GM23338 (cell line): ENCODE data around the gene PDIA2. TPM values are rescaled to one million over a fixed set of nuclear protein-coding genes. Genes with fewer than 3 reads are reported as not detected.
"Not testable (repeated sequence)": the region's sequence is repeated elsewhere in the genome, so short reads cannot be mapped to it uniquely, and the experiment has no call there.

Source experiments
- ATAC-seq: fragments of 200-7000 bp; cut with Tn5 transposase; 3 replicates; pipeline ENCODE4 v1.9.1; 2020
- DNase-seq: peaks from one replicate; pipeline ENCODE4 v3.0.0-alpha.2; 2015; ENCODE audit warnings: low spot score
- H2AFZ ChIP-seq: fragments of 200-600 bp; sonication (generic); 2 replicates; pipeline ENCODE4 v1.8.0; 2016; ENCODE audit warnings: antibody characterized with exemption, mild to moderate bottlenecking, moderate library complexity
- H3F3A ChIP-seq: fragments of 200-600 bp; sonication (generic); replicated peaks from 2 replicates; pipeline ENCODE4 v1.8.0; 2017; ENCODE audit warnings: antibody characterized with exemption, mixed run types, low read depth
- H3K27ac ChIP-seq: fragments of 200-600 bp; sonication (generic); 2 replicates; pipeline ENCODE4 v1.6.1; 2016; ENCODE audit warnings: low read depth
- H3K27me3 ChIP-seq: fragments of 200-600 bp; sonication (generic); 2 replicates; pipeline ENCODE4 v1.8.0; 2016; ENCODE audit warnings: mild to moderate bottlenecking, mixed run types, moderate library complexity; ENCODE audit not compliant: insufficient read depth
- H3K36me3 ChIP-seq: fragments of 200-600 bp; sonication (generic); 2 replicates; pipeline ENCODE4 v1.8.0; 2016; ENCODE audit warnings: mild to moderate bottlenecking; ENCODE audit not compliant: insufficient read depth
- H3K4me1 ChIP-seq: fragments of 200-600 bp; sonication (generic); 2 replicates; pipeline ENCODE4 v1.8.0; 2016; ENCODE audit warnings: mild to moderate bottlenecking, moderate library complexity; ENCODE audit not compliant: insufficient read depth
- H3K4me2 ChIP-seq: fragments of 200-600 bp; sonication (generic); 2 replicates; pipeline ENCODE4 v1.7.1; 2017; ENCODE audit warnings: mixed run types
- H3K4me3 ChIP-seq: fragments of 200-600 bp; sonication (generic); 2 replicates; pipeline ENCODE4 v1.6.1; 2016; ENCODE audit warnings: mixed run types
- H3K79me2 ChIP-seq: fragments of 200-600 bp; sonication (generic); replicated peaks from 2 replicates; pipeline ENCODE4 v1.8.0; 2017; ENCODE audit warnings: mild to moderate bottlenecking; ENCODE audit not compliant: insufficient read depth
- H3K9me2 ChIP-seq: fragments of 200-600 bp; sonication (generic); 2 replicates; pipeline ENCODE4 v1.8.0; 2017; ENCODE audit not compliant: insufficient read depth
- H4K20me1 ChIP-seq: fragments of 200-600 bp; sonication (generic); replicated peaks from 2 replicates; pipeline ENCODE4 v1.8.0; 2017; ENCODE audit warnings: mild to moderate bottlenecking; ENCODE audit not compliant: insufficient read depth
- H3K27ac Mint-ChIP-seq: 2 replicates; pipeline ENCODE4 v1.8.0; 2020; ENCODE audit warnings: inconsistent platforms, mild to moderate bottlenecking, moderate library complexity, mixed read lengths
- H3K27me3 Mint-ChIP-seq: 3 replicates; pipeline ENCODE4 v1.8.0; 2022; ENCODE audit warnings: low read depth, mild to moderate bottlenecking, moderate library complexity, mixed read lengths, inconsistent platforms; ENCODE audit not compliant: insufficient read depth, poor library complexity
- H3K36me3 Mint-ChIP-seq: 3 replicates; pipeline ENCODE4 v1.8.0; 2021; ENCODE audit warnings: low read depth, mild to moderate bottlenecking, inconsistent platforms, moderate library complexity, mixed read lengths
- H3K4me1 Mint-ChIP-seq: 3 replicates; pipeline ENCODE4 v1.8.0; 2020; ENCODE audit warnings: mild to moderate bottlenecking, inconsistent platforms, mixed read lengths
- H3K4me3 Mint-ChIP-seq: 3 replicates; pipeline ENCODE4 v1.8.0; 2021; ENCODE audit warnings: moderate library complexity, mild to moderate bottlenecking, inconsistent platforms, mixed read lengths
- H3K9me3 Mint-ChIP-seq: 3 replicates; pipeline ENCODE4 v1.8.0; 2020; ENCODE audit warnings: moderate library complexity, mild to moderate bottlenecking, inconsistent platforms, mixed read lengths
- EZH2phosphoT487 ChIP-seq: fragments of 200-600 bp; sonication (generic); IDR thresholded peaks from one replicate; pipeline ENCODE4 v1.8.1; 2018; ENCODE audit warnings: antibody characterized with exemption; ENCODE audit not compliant: unreplicated experiment
- JUNB ChIP-seq: IDR thresholded peaks from one replicate; pipeline ENCODE4 v1.6.1; 2016; ENCODE audit warnings: antibody characterized with exemption; ENCODE audit not compliant: unreplicated experiment
- NANOG ChIP-seq: IDR thresholded peaks from 2 replicates; pipeline ENCODE4 v1.6.1; 2016; ENCODE audit warnings: antibody characterized with exemption, borderline replicate concordance
- ZNF331 ChIP-seq: fragments of 250-450 bp; sonication (Bioruptor Pico); IDR thresholded peaks from 2 replicates; pipeline ENCODE4 v1.5.0; 2020; ENCODE audit warnings: low read depth, mild to moderate bottlenecking, moderate library complexity
- polyA plus RNA-seq: library from polyadenylated mRNA; unstranded; fragments of >200 nt; fragmentation: Nextera tagmentation; extraction: Ambion mirVana; gene quantifications from 2 replicates; pipeline ENCODE4 v1.2.1, GENCODE V29; 2016
- total RNA-seq: library from RNA; depleted of rRNA; stranded (reverse); fragments of >200 nt; shearing (Covaris generic); gene quantifications from 2 replicates; pipeline ENCODE4 v1.2.3, GENCODE V29; 2014
- TF ChIP-seq, protein P1 (sequence below): fragments of 250-450 bp; sonication (Bioruptor Pico); IDR thresholded peaks from 2 replicates; pipeline ENCODE4 v1.5.0; 2020; ENCODE audit warnings: mild to moderate bottlenecking, moderate library complexity
- TF ChIP-seq, protein P2 (sequence below): IDR thresholded peaks from one replicate; pipeline ENCODE4 v1.6.1; 2018; ENCODE audit warnings: antibody characterized with exemption; ENCODE audit not compliant: unreplicated experiment

The PDIA2 gene
- total and polyA plus RNA-seq, 2 experiments from 2014 or later, result 0.39 to 0.87 TPM

DNA sequence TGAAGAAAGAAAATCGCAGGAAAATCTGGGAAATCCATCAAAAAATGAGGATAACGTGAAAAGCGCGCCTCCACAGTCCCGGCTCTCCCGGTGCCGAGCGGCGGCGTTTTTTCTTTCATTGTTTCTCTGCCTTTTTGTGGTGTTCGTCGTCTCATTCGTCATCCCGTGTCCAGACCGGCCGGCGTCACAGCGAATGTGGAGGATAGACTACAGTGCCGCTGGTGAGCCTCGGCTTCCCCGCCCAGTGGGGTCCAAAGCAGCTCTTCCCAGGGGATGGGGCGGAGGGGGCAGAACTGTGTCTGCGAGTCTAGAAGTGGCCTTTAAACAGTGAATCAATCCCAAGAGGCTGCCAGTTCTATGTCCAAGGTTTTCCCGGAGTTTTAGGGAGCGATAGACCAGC lies 28.5 kb upstream of the PDIA2 start:
- H3K4me3 ChIP-seq, result no peak overlapping the region
- Mint-ChIP-seq H3K27ac (no peak overlapping the region), H3K4me1 (peaks cover 4% of the 10 kb centered on the region; the same call in 2 of the 3 replicates), H3K27me3 (peaks cover 7% of the 10 kb centered on the region), H3K4me3 (no peak overlapping the region), H3K36me3 (peaks cover 43% of the 10 kb centered on the region; the same call in 2 of the 3 replicates), H3K9me3 (no peaks in the 10 kb centered on the region)
- no peak for DNase-seq
- H3F3A ChIP-seq, result no peaks in the 10 kb centered on the region
- peaks cover 4% of the 10 kb centered on the region for H4K20me1 ChIP-seq
- no peaks in the 10 kb centered on the region for H3K79me2 ChIP-seq
- H3K27ac ChIP-seq, result no peak overlapping the region
- H3K27me3 ChIP-seq, result no peaks in the 10 kb centered on the region
- H3K4me1 ChIP-seq, result no peaks in the 10 kb centered on the region
- no peaks in the 10 kb centered on the region for H3K9me2 ChIP-seq
- no peak overlapping the region for H2AFZ ChIP-seq
- TF ChIP-seq NANOG (no peak), ZNF331 (CRISPR knock-in tag) (no peak)
- TF ChIP-seq, protein P1, sequence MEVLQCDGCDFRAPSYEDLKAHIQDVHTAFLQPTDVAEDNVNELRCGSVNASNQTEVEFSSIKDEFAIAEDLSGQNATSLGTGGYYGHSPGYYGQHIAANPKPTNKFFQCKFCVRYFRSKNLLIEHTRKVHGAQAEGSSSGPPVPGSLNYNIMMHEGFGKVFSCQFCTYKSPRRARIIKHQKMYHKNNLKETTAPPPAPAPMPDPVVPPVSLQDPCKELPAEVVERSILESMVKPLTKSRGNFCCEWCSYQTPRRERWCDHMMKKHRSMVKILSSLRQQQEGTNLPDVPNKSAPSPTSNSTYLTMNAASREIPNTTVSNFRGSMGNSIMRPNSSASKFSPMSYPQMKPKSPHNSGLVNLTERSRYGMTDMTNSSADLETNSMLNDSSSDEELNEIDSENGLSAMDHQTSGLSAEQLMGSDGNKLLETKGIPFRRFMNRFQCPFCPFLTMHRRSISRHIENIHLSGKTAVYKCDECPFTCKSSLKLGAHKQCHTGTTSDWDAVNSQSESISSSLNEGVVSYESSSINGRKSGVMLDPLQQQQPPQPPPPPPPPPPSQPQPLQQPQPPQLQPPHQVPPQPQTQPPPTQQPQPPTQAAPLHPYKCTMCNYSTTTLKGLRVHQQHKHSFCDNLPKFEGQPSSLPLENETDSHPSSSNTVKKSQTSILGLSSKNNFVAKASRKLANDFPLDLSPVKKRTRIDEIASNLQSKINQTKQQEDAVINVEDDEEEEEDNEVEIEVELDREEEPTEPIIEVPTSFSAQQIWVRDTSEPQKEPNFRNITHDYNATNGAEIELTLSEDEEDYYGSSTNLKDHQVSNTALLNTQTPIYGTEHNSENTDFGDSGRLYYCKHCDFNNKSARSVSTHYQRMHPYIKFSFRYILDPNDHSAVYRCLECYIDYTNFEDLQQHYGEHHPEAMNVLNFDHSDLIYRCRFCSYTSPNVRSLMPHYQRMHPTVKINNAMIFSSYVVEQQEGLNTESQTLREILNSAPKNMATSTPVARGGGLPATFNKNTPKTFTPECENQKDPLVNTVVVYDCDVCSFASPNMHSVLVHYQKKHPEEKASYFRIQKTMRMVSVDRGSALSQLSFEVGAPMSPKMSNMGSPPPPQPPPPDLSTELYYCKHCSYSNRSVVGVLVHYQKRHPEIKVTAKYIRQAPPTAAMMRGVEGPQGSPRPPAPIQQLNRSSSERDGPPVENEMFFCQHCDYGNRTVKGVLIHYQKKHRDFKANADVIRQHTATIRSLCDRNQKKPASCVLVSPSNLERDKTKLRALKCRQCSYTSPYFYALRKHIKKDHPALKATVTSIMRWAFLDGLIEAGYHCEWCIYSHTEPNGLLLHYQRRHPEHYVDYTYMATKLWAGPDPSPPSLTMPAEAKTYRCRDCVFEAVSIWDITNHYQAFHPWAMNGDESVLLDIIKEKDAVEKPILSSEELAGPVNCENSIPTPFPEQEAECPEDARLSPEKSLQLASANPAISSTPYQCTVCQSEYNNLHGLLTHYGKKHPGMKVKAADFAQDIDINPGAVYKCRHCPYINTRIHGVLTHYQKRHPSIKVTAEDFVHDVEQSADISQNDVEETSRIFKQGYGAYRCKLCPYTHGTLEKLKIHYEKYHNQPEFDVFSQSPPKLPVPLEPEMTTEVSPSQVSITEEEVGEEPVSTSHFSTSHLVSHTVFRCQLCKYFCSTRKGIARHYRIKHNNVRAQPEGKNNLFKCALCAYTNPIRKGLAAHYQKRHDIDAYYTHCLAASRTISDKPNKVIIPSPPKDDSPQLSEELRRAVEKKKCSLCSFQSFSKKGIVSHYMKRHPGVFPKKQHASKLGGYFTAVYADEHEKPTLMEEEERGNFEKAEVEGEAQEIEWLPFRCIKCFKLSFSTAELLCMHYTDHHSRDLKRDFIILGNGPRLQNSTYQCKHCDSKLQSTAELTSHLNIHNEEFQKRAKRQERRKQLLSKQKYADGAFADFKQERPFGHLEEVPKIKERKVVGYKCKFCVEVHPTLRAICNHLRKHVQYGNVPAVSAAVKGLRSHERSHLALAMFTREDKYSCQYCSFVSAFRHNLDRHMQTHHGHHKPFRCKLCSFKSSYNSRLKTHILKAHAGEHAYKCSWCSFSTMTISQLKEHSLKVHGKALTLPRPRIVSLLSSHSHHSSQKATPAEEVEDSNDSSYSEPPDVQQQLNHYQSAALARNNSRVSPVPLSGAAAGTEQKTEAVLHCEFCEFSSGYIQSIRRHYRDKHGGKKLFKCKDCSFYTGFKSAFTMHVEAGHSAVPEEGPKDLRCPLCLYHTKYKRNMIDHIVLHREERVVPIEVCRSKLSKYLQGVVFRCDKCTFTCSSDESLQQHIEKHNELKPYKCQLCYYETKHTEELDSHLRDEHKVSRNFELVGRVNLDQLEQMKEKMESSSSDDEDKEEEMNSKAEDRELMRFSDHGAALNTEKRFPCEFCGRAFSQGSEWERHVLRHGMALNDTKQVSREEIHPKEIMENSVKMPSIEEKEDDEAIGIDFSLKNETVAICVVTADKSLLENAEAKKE (CRISPR knock-in tag), result no peak
- H3K4me2 ChIP-seq, result no peak overlapping the region
- no peaks in the 10 kb centered on the region; the same call in 1 of the 2 replicates for H3K36me3 ChIP-seq
- no peak for ATAC-seq

DNA sequence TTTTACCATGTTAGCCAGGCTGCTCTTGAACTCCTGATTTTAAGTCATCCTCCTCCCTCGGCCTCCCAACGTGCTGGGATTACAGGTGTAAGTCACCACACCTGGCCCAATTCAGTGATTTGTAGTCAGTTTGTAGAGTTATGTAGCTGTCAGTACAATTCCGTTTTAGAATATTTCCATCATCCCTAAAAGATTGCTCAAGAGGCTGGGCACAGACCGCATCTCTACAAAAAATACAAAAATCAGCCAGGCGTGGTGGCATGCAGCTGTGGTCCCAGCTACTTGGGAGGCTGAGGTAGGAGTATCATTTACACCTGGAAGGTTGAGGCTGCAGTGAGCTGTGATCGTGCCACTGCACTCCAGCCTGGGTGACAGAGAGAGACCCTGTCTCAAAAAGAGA lies 27.8 kb upstream of the PDIA2 start:
- no peak overlapping the region for H2AFZ ChIP-seq
- no peak for DNase-seq
- Mint-ChIP-seq H3K27me3 (peaks cover 7% of the 10 kb centered on the region), H3K36me3 (peaks cover 44% of the 10 kb centered on the region), H3K9me3 (no peaks in the 10 kb centered on the region), H3K27ac (no peak overlapping the region), H3K4me1 (peaks cover 3% of the 10 kb centered on the region; the same call in 2 of the 3 replicates), H3K4me3 (no peak overlapping the region)
- no peak overlapping the region for H3K27ac ChIP-seq
- TF ChIP-seq, protein P2, sequence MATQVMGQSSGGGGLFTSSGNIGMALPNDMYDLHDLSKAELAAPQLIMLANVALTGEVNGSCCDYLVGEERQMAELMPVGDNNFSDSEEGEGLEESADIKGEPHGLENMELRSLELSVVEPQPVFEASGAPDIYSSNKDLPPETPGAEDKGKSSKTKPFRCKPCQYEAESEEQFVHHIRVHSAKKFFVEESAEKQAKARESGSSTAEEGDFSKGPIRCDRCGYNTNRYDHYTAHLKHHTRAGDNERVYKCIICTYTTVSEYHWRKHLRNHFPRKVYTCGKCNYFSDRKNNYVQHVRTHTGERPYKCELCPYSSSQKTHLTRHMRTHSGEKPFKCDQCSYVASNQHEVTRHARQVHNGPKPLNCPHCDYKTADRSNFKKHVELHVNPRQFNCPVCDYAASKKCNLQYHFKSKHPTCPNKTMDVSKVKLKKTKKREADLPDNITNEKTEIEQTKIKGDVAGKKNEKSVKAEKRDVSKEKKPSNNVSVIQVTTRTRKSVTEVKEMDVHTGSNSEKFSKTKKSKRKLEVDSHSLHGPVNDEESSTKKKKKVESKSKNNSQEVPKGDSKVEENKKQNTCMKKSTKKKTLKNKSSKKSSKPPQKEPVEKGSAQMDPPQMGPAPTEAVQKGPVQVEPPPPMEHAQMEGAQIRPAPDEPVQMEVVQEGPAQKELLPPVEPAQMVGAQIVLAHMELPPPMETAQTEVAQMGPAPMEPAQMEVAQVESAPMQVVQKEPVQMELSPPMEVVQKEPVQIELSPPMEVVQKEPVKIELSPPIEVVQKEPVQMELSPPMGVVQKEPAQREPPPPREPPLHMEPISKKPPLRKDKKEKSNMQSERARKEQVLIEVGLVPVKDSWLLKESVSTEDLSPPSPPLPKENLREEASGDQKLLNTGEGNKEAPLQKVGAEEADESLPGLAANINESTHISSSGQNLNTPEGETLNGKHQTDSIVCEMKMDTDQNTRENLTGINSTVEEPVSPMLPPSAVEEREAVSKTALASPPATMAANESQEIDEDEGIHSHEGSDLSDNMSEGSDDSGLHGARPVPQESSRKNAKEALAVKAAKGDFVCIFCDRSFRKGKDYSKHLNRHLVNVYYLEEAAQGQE, result no peak
- TF ChIP-seq EZH2phosphoT487 (no peak), JUNB (no peak)
- H3K4me2 ChIP-seq, result no peak overlapping the region
- H3K36me3 ChIP-seq, result no peaks in the 10 kb centered on the region; the same call in 1 of the 2 replicates
- no peaks in the 10 kb centered on the region for H3F3A ChIP-seq
- no peaks in the 10 kb centered on the region for H3K9me2 ChIP-seq
- no peak for ATAC-seq
- no peaks in the 10 kb centered on the region for H3K79me2 ChIP-seq
- peaks cover 4% of the 10 kb centered on the region for H4K20me1 ChIP-seq
- no peak overlapping the region for H3K4me3 ChIP-seq
- no peaks in the 10 kb centered on the region for H3K4me1 ChIP-seq
- H3K27me3 ChIP-seq, result no peaks in the 10 kb centered on the region

DNA sequence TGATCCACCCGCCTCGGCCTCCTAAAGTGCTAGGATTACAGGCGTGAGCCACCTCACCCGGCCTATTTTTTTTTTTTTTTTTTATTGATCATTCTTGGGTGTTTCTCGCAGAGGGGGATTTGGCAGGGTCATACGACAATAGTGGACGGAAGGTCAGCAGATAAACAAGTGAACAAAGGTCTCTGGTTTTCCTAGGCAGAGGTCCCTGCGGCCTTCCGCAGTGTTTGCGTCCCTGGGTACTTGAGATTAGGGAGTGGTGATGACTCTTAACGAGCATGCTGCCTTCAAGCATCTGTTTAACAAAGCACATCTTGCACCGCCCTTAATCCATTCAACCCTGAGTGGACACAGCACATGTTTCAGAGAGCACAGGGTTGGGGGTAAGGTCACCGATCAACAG lies 24.9 kb upstream of the PDIA2 start:
- H3K4me1 ChIP-seq, H3K4me3 ChIP-seq, H3K9me3 Mint-ChIP-seq, H3K27me3 Mint-ChIP-seq, H2AFZ ChIP-seq, H3K27me3 ChIP-seq, H3K4me3 Mint-ChIP-seq, H3K27ac ChIP-seq, H3K4me2 ChIP-seq, H3K79me2 ChIP-seq, DNase-seq, H3K27ac Mint-ChIP-seq, H3K4me1 Mint-ChIP-seq, H4K20me1 ChIP-seq, H3K9me2 ChIP-seq, H3F3A ChIP-seq, H3K36me3 ChIP-seq, ATAC-seq: not testable (repeated sequence)
- peaks cover 46% of the 10 kb centered on the region for H3K36me3 Mint-ChIP-seq
